HG03045 (cell line): ENCODE data around the gene RGPD4.
"Not testable (repeated sequence)": the region's sequence is repeated elsewhere in the genome, so short reads cannot be mapped to it uniquely, and the experiment has no call there.

Experiments used
- ATAC-seq: cut with Tn5 transposase; IDR thresholded peaks from one replicate; pipeline ENCODE4 v1.9.1; 2021; ENCODE audit warnings: mild to moderate bottlenecking, moderate library complexity; ENCODE audit not compliant: unreplicated experiment

RGPD4 gene

GRCh38 chr2:107826749-107827148 lies at the start of gene RGPD4:
Gene RGPD4 (plus strand): TSS chr2:107826892. CDS start chr2:107827014, 122 bp downstream.
- not testable (repeated sequence) for ATAC-seq

GRCh38 chr2:107777974-107778373 lies 48.7 kb upstream of the RGPD4 start:
- ATAC-seq, result no peak

- ATAC-seq, result no peak
Measured at GRCh38 chr2:107785756-107786155, 40.9 kb upstream of the RGPD4 start.

- no peak for ATAC-seq
Measured at GRCh38 chr2:107790837-107791236, 35.9 kb upstream of the RGPD4 start.

GRCh38 chr2:107801498-107801897 lies 25.2 kb upstream of the RGPD4 start:
- no peak for ATAC-seq

GRCh38 chr2:107804608-107805498 lies 21.8 kb upstream of the RGPD4 start:
- no peak for ATAC-seq

- ATAC-seq, result no peak
Measured at GRCh38 chr2:107806901-107807300, 19.8 kb upstream of the RGPD4 start.

- ATAC-seq, result no peak
Measured at GRCh38 chr2:107807988-107808387, 18.7 kb upstream of the RGPD4 start.

GRCh38 chr2:107808959-107809358 lies 17.7 kb upstream of the RGPD4 start:
- ATAC-seq, result no peak

- ATAC-seq, result no peak
Measured at GRCh38 chr2:107809835-107810234, 16.9 kb upstream of the RGPD4 start.

- no peak for ATAC-seq
Measured at GRCh38 chr2:107810734-107811133, 16.0 kb upstream of the RGPD4 start.

- ATAC-seq, result no peak
Measured at GRCh38 chr2:107811411-107811810, 15.3 kb upstream of the RGPD4 start.

GRCh38 chr2:107812006-107812405 lies 14.7 kb upstream of the RGPD4 start:
- ATAC-seq, result no peak

GRCh38 chr2:107817378-107817777 lies 9.3 kb upstream of the RGPD4 start:
- ATAC-seq, result no peak

- no peak for ATAC-seq
Measured at GRCh38 chr2:107822302-107822701, 4.4 kb upstream of the RGPD4 start.

- no peak for ATAC-seq
Measured at GRCh38 chr2:107824451-107825205, 2.1 kb upstream of the RGPD4 start.

- ATAC-seq, result no peak
Measured at GRCh38 chr2:107825206-107825563, 1.5 kb upstream of the RGPD4 start.

- ATAC-seq, result not testable (repeated sequence)
Measured at GRCh38 chr2:107829514-107829913, 2.8 kb downstream of the RGPD4 start.

GRCh38 chr2:107833152-107833551 lies 6.5 kb downstream of the RGPD4 start:
- not testable (repeated sequence) for ATAC-seq

- not testable (repeated sequence) for ATAC-seq
Measured at GRCh38 chr2:107833618-107834017, 6.9 kb downstream of the RGPD4 start.

- ATAC-seq, result not testable (repeated sequence)
Measured at GRCh38 chr2:107916121-107916520, 89.4 kb downstream of the RGPD4 start.
